H1 (cell line): Measurements from ENCODE around the gene PDGFD. TPM values are rescaled to one million over a fixed set of nuclear protein-coding genes. Genes with fewer than 3 reads are reported as not detected.

ENCODE experiments used
- CTCF ChIA-PET: fragments of 300-600 bp; sonication (Branson Sonifier 250); formaldehyde crosslinking; loops from one replicate; lab custom pipeline; 2021; ENCODE audit not compliant: partially characterized antibody; lab: Charles Lee
- POLR2A ChIA-PET: fragments of 300-600 bp; sonication (Branson Sonifier 250); formaldehyde crosslinking; loops from one replicate; lab custom pipeline; 2021; ENCODE audit warnings: inconsistent platforms; ENCODE audit not compliant: partially characterized antibody; lab: Charles Lee
- DNase-seq, 2 experiments: peaks; one replicate each; pipeline versions ENCODE4 v3.0.0 to v3.0.0-alpha.2; 2010 to 2022; ENCODE audit warnings: low spot score in 2 of 2, low read depth in 1 of 2, mixed read lengths in 1 of 2
- FAIRE-seq: peaks from 2 replicates; lab custom pipeline; 2011; peaks lifted over from hg19 to GRCh38; lab: Jason Lieb, UNC
- H2AFZ ChIP-seq: 2 replicates; pipeline ENCODE4 v1.8.1; 2012; ENCODE audit warnings: low read length, inconsistent platforms
- H2AK5ac ChIP-seq: 2 replicates; pipeline ENCODE4 v1.6.1; 2013; ENCODE audit warnings: low read depth, low read length
- H2BK120ac ChIP-seq: replicated peaks from 2 replicates; pipeline ENCODE3; 2013; ENCODE audit warnings: low read depth, low read length, inconsistent platforms
- H2BK12ac ChIP-seq: 2 replicates; pipeline ENCODE4 v1.6.1; 2013; ENCODE audit warnings: low read depth, low read length
- H2BK15ac ChIP-seq: 2 replicates; pipeline ENCODE4 v1.6.1; 2013; ENCODE audit warnings: low read length
- H2BK20ac ChIP-seq: 2 replicates; pipeline ENCODE4 v1.6.1; 2013; ENCODE audit warnings: low read length
- H2BK5ac ChIP-seq: 2 replicates; pipeline ENCODE4 v1.6.1; 2013; ENCODE audit warnings: low read depth, low read length
- H3K14ac ChIP-seq: 2 replicates; pipeline ENCODE4 v1.6.1; 2013; ENCODE audit warnings: inconsistent platforms; ENCODE audit not compliant: insufficient read length
- H3K18ac ChIP-seq: 2 replicates; pipeline ENCODE4 v1.6.1; 2013; ENCODE audit warnings: low read length; ENCODE audit errors: extremely low read depth
- H3K23ac ChIP-seq: 2 replicates; pipeline ENCODE4 v1.6.1; 2013; ENCODE audit warnings: inconsistent platforms; ENCODE audit not compliant: insufficient read length
- H3K23me2 ChIP-seq: 2 replicates; pipeline ENCODE4 v1.6.1; 2013; ENCODE audit warnings: low read depth, low read length
- H3K27ac ChIP-seq: 2 replicates; pipeline ENCODE4 v1.6.1; 2011; ENCODE audit warnings: low read depth, low read length, inconsistent platforms
- H3K27me3 ChIP-seq, 4 experiments: replicated peaks in 1 of 4; 1 replicate in 1 of 4; 2 replicates in 3 of 4; pipeline versions ENCODE4 v1.6.1 to v1.8.1; 2011 to 2013; ENCODE audit warnings: low read length in 3 of 4, mild to moderate bottlenecking in 3 of 4, inconsistent platforms in 2 of 4, mixed read lengths in 2 of 4, moderate library complexity in 1 of 4; ENCODE audit not compliant: control insufficient read depth in 3 of 4, insufficient read depth in 3 of 4; ENCODE audit errors: extremely low read depth in 1 of 4
- H3K36me3 ChIP-seq, 4 experiments: 2 replicates each; pipeline versions ENCODE4 v1.6.1 to v1.8.1; 2011 to 2013; ENCODE audit warnings: mild to moderate bottlenecking in 4 of 4, low read length in 3 of 4, moderate library complexity in 2 of 4, control low read depth in 1 of 4, inconsistent platforms in 1 of 4; ENCODE audit not compliant: insufficient read depth in 4 of 4, control insufficient read depth in 2 of 4
- H3K4ac ChIP-seq: replicated peaks from 2 replicates; pipeline ENCODE3; 2013; ENCODE audit warnings: low read length, low read depth, mixed read lengths, inconsistent platforms; ENCODE audit not compliant: insufficient read length
- H3K4me1 ChIP-seq, 4 experiments: replicated peaks in 1 of 4; 1 replicate in 1 of 4; 2 replicates in 3 of 4; pipeline versions ENCODE4 v1.6.1 to v1.8.1; 2011 to 2013; ENCODE audit warnings: low read length in 3 of 4, inconsistent platforms in 2 of 4, mixed read lengths in 1 of 4; ENCODE audit not compliant: insufficient read depth in 4 of 4, control insufficient read depth in 3 of 4
- H3K4me2 ChIP-seq, 2 experiments: 2 replicates each; pipeline versions ENCODE4 v1.6.1 to v1.8.1; 2011 to 2013; ENCODE audit warnings: low read depth in 2 of 2, low read length in 2 of 2, control low read depth in 1 of 2, inconsistent platforms in 1 of 2, mild to moderate bottlenecking in 1 of 2; ENCODE audit not compliant: insufficient read depth in 1 of 2
- H3K4me3 ChIP-seq, 4 experiments: fragments of 200-600, 300-600 bp in 1 of 4; sonication (generic), shearing (Covaris generic), sonication (Bioruptor Twin) in 1 of 4; 2 replicates each; pipeline versions ENCODE4 v1.5.1 to v1.8.1; 2011 to 2016; ENCODE audit warnings: low read length in 4 of 4, low read depth in 3 of 4, control low read depth in 2 of 4, inconsistent platforms in 2 of 4, mild to moderate bottlenecking in 2 of 4, mixed read lengths in 1 of 4, moderate library complexity in 1 of 4; ENCODE audit not compliant: insufficient read depth in 2 of 4; ENCODE audit errors: extremely low read depth in 1 of 4
- H3K56ac ChIP-seq: replicated peaks from 2 replicates; pipeline ENCODE3; 2013; ENCODE audit warnings: low read depth, mild to moderate bottlenecking, mixed read lengths, low read length, inconsistent platforms; ENCODE audit not compliant: insufficient read length
- H3K79me1 ChIP-seq: 2 replicates; pipeline ENCODE4 v1.6.1; 2013; ENCODE audit warnings: low read depth, low read length, control low read depth
- H3K79me2 ChIP-seq, 2 experiments: 2 replicates each; pipeline versions ENCODE4 v1.6.1 to v1.8.1; 2012 to 2013; ENCODE audit warnings: low read length in 2 of 2, mild to moderate bottlenecking in 2 of 2, inconsistent platforms in 1 of 2; ENCODE audit not compliant: insufficient read depth in 2 of 2, control insufficient read depth in 1 of 2
- H3K9ac ChIP-seq, 4 experiments: replicated peaks in 1 of 4; 1 replicate in 1 of 4; 2 replicates in 3 of 4; pipeline versions ENCODE4 v1.6.1 to v1.8.1; 2011 to 2013; ENCODE audit warnings: low read depth in 3 of 4, low read length in 3 of 4, control low read depth in 2 of 4, mild to moderate bottlenecking in 2 of 4, moderate library complexity in 2 of 4, inconsistent platforms in 1 of 4; ENCODE audit errors: extremely low read depth in 1 of 4
- H3K9me3 ChIP-seq, 2 experiments: 2 replicates each; pipeline versions ENCODE4 v1.6.1 to v1.8.1; 2012 to 2013; ENCODE audit warnings: mild to moderate bottlenecking in 2 of 2, moderate library complexity in 2 of 2, control low read depth in 1 of 2, inconsistent platforms in 1 of 2, low read depth in 1 of 2, low read length in 1 of 2, mixed read lengths in 1 of 2; ENCODE audit not compliant: insufficient read depth in 2 of 2
- H4K20me1 ChIP-seq, 2 experiments: replicated peaks in 1 of 2; 2 replicates each; pipeline versions ENCODE3 to v1.8.1; 2011 to 2013; ENCODE audit warnings: inconsistent platforms in 2 of 2, low read length in 2 of 2, mild to moderate bottlenecking in 1 of 2; ENCODE audit not compliant: insufficient read depth in 2 of 2, control insufficient read depth in 1 of 2
- H4K5ac ChIP-seq: 2 replicates; pipeline ENCODE4 v1.6.1; 2013; ENCODE audit warnings: low read length, low read depth, mixed read lengths, inconsistent platforms; ENCODE audit not compliant: insufficient read length
- H4K8ac ChIP-seq: 2 replicates; pipeline ENCODE4 v1.8.0; 2013; ENCODE audit warnings: mild to moderate bottlenecking, moderate library complexity, low read length, inconsistent platforms; ENCODE audit not compliant: insufficient read depth; ENCODE audit errors: extremely low read depth
- H4K91ac ChIP-seq: replicated peaks from 2 replicates; pipeline ENCODE3; 2013; ENCODE audit warnings: low read length, mixed read lengths, inconsistent platforms; ENCODE audit not compliant: insufficient read length
- HDAC6 ChIP-seq: IDR thresholded peaks from one replicate; pipeline ENCODE4 v1.7.1; 2012; ENCODE audit warnings: low read depth, mild to moderate bottlenecking, inconsistent platforms, low read length, moderate library complexity
- KDM1A ChIP-seq: fragments of 200-600, 300-600 bp; sonication (generic); IDR thresholded peaks from 2 replicates; pipeline ENCODE4 v1.7.1; 2016; ENCODE audit warnings: mild to moderate bottlenecking, low read length, borderline replicate concordance
- WGBS, 2 experiments: shearing (Covaris generic) in 1 of 2; methylation state at CpG; one replicate each; pipeline versions ENCODE4 v1.1.6 to v1.1.7; 2013 to 2015; ENCODE audit warnings: low lambda C conversion rate in 2 of 2, mixed read lengths in 2 of 2, inconsistent platforms in 1 of 2, low coverage in 1 of 2, missing lambda C conversion rate in 1 of 2; ENCODE audit not compliant: insufficient replicate concordance in 2 of 2, insufficient coverage in 1 of 2, insufficient read length in 1 of 2; ENCODE audit errors: extremely low coverage in 1 of 2, missing lambda C conversion rate in 1 of 2; 5-methylcytosine and 5-hydroxymethylcytosine counted together
- polyA plus RNA-seq, 7 experiments: library from polyadenylated mRNA; depleted of rRNA in 3 of 7; stranded (reverse) in 5 of 7; unstranded in 2 of 7; fragments of >200 nt in 5 of 7; fragments of 200-250 nt in 2 of 7; gene quantifications; 1 replicate in 5 of 7; 2 replicates in 1 of 7; 4 replicates in 1 of 7; pipeline versions ENCODE4 v1.2.1 to v1.2.3, GENCODE V29; 2011 to 2013; ENCODE audit warnings: missing spikeins in 2 of 7, mixed read lengths in 2 of 7
- total RNA-seq: library from RNA; stranded (reverse); fragmentation: NEBNext Ultra II Directional; extraction: Animal tissue kit (Norgen Biotek cat#: 25700); gene quantifications from 2 replicates; pipeline ENCODE4 v1.2.1, GENCODE V29; 2021

PDGFD gene
- total and polyA plus RNA-seq, 2 of the 8 experiments (the other 6 are each of a cell fraction or from before 2014, with no cell fraction given), result 1.1 to 3.9 TPM

- Histone ChIP-seq H3K9ac (no peak overlapping the region), H3K23ac (no peak overlapping the region)
- no peak for DNase-seq
- TF ChIP-seq HDAC6, result no peak
- TF ChIP-seq KDM1A, result no peak
These were observed 99.8 kb downstream of the PDGFD start for GRCh38 chr11:104064034-104064630.

More at GRCh38 chr11:104064034-104064630, 99.8 kb downstream of the PDGFD start:
- H3K9me3 ChIP-seq, result no peaks in the 10 kb centered on the region
- no peaks in the 10 kb centered on the region for H3K27me3 ChIP-seq
- no peak overlapping the region for H2BK5ac ChIP-seq
- no peak overlapping the region for H2AK5ac ChIP-seq
- no peaks in the 10 kb centered on the region for H3K23me2 ChIP-seq
- H4K8ac ChIP-seq, result no peak overlapping the region
- H2BK15ac ChIP-seq, result no peak overlapping the region
- CTCF ChIA-PET, result no interaction called here
- no peak overlapping the region for H4K5ac ChIP-seq
- no peak overlapping the region for H2BK120ac ChIP-seq
- POLR2A ChIA-PET, result no interaction called here
- H3K36me3 ChIP-seq, result no peaks in the 10 kb centered on the region
- no peak overlapping the region for H3K56ac ChIP-seq
- no peak overlapping the region for H2AFZ ChIP-seq
- 94% methylated on average over 5 of the region's 5 CpGs; no CpG with 5 or more reads in 1 of the 2 experiments for WGBS, 2 experiments
- no peaks in the 10 kb centered on the region for H4K20me1 ChIP-seq
- H3K18ac ChIP-seq, result no peak overlapping the region
- H3K4ac ChIP-seq, result no peak overlapping the region
- FAIRE-seq, result no peak
- H2BK12ac ChIP-seq, result no peak overlapping the region
- 0 out of 7 replicates have a peak, but pooled peaks cover 0 to 1% (median 0%) of the 10 kb centered on the region in 4 experiments for H3K4me1 ChIP-seq
- no peak overlapping the region for H4K91ac ChIP-seq
- H3K4me3 ChIP-seq, result no peak overlapping the region
- no peak overlapping the region for H3K14ac ChIP-seq
- H3K27ac ChIP-seq, result no peak overlapping the region
- no peaks in the 10 kb centered on the region for H3K79me1 ChIP-seq
- no peak overlapping the region for H2BK20ac ChIP-seq
- no peak overlapping the region for H3K4me2 ChIP-seq
- H3K79me2 ChIP-seq, result no peaks in the 10 kb centered on the region
